GM21737 (cell line): ENCODE measurements around the gene PARD3B.

ENCODE experiments used
- ATAC-seq: cut with Tn5 transposase; IDR thresholded peaks from one replicate; pipeline ENCODE4 v1.9.1; 2021; ENCODE audit warnings: mild to moderate bottlenecking, moderate library complexity; ENCODE audit not compliant: unreplicated experiment

The PARD3B gene

DNA sequence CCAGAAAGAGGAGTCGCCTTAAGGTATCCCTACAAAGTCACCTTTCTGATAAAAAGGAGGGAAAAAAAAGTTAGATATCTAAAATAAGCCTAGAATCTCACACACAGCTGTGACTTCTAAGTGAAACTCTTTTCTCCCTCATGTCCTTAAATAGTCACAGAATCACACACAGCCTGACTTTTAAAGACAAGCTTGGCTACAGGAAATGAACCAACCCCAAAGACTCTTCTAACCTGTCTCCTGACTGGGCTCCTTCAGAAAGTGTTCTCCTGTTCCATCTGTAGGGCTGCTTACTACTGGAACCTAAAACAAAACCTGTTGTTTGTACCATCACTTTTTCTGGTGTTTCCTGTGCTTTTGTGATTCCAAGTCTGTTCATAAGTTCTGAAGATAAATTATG, 1074.3 kb downstream of the PARD3B start:
- no peak for ATAC-seq

GRCh38 chr2:205627085-205627484, 1081.8 kb downstream of the PARD3B start:
- no peak for ATAC-seq

GRCh38 chr2:205628422-205628821, 1083.1 kb downstream of the PARD3B start:
- no peak for ATAC-seq

GRCh38 chr2:205629091-205629776, 1084.0 kb downstream of the PARD3B start:
- no peak for ATAC-seq

DNA sequence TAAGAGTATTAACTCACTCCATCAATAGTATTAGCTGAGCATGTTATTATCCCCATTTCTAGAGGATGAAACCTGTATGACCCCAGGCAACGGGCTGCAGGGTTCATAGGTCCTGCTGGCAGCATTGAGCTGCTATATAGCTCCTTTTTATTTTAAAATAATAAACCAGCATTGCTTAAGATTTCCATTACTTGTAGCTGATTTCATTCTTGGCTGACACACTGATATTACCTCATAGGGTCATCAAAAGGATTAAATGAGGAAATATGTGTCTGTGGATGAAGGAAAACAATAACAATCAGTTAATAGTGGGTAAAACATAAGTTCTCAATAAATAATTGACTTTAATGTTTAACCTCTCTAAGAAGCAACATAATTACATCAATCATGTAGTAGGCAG, 1088.7 kb downstream of the PARD3B start:
- no peak for ATAC-seq

GRCh38 chr2:205636549-205637319, 1091.5 kb downstream of the PARD3B start:
- ATAC-seq, result no peak

- no peak for ATAC-seq
Measured at GRCh38 chr2:205637320-205637602, 1092.0 kb downstream of the PARD3B start.

- no peak for ATAC-seq
Measured at GRCh38 chr2:205637779-205638503, 1092.7 kb downstream of the PARD3B start.

GRCh38 chr2:205640716-205641115, 1095.4 kb downstream of the PARD3B start:
- ATAC-seq, result no peak

DNA sequence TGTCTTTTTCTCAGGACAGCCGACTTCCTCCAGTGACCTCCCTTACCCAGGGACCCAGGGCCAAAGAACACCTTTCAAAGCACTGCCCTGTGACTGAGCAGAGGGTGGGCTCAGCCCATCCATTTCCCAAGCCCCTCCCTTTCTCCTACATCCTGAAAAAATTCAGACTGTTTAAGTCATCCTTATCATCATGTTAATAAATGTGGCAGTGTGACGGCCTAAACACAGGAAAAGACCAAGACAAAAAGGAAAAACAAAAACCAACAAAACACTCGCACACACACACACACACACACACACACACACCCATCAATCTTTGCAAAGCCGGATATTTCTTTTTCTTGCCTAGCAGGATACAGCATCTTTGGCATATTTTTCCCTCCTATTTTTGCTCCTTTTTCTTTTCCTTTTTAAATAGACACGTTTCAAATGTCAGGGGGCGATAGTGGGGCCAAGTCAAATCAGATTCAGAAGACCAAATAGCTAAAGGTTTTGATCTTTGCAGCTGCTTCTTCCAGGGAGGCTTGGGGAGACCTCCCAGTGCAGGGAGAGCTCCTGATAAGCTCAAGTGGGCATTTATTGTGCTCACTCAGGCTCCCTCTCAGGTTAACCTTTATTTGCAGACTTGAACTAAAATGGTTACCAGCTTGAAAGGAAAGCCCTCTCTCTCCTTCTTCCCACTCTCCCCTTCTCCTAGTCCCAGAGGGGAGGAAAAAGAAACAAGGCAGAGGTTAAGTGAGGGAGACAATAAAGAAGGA, 1097.5 kb downstream of the PARD3B start:
- ATAC-seq, result no peak

GRCh38 chr2:205643391-205643885, 1098.2 kb downstream of the PARD3B start:
- ATAC-seq, result no peak

- ATAC-seq, result no peak
Measured at GRCh38 chr2:205644018-205644417, 1098.7 kb downstream of the PARD3B start.

GRCh38 chr2:205646680-205647079, 1101.4 kb downstream of the PARD3B start:
- peak; percentile 99 for ATAC-seq

DNA sequence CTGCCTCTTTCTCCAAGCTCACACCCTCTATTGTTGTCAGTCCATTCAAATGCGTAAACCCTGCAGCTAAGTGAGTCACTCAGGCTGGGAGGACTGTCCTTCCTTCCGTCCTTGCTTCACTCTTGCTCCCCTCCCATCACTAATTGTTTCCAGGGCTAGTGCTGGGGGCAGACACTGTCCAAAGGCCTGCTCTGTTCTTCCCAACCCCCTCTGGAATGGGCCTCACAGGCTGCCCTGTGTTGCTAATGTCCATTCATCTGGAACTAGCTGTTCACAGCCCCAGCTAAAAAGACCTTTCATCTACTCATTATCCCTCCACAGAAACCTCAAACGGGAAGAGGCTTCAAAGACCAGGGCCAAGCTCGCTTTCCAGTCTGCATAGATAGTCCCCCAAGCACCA, 1105.2 kb downstream of the PARD3B start:
- ATAC-seq, result no peak

DNA sequence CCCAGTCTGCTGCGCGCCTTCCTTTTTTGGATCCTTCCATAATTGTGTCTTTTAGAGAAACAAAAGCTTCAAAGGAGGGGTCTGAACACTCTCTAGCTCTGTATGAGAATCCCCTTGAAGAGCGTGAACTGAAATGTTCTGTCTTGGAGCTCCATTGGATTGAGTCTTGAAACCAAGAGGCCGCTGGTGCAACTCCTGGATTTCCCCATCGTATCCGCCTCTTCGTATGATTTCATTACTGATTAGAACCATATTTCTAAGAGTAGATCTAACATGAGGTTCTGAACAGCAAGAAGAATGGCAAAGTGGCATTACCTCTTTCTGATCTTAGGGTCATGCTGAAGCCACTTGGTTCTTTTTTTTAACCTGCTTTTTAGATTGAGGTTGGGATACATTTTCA, 1105.7 kb downstream of the PARD3B start:
- no peak for ATAC-seq

- ATAC-seq, result no peak
Measured at GRCh38 chr2:205651719-205652118, 1106.4 kb downstream of the PARD3B start.

DNA sequence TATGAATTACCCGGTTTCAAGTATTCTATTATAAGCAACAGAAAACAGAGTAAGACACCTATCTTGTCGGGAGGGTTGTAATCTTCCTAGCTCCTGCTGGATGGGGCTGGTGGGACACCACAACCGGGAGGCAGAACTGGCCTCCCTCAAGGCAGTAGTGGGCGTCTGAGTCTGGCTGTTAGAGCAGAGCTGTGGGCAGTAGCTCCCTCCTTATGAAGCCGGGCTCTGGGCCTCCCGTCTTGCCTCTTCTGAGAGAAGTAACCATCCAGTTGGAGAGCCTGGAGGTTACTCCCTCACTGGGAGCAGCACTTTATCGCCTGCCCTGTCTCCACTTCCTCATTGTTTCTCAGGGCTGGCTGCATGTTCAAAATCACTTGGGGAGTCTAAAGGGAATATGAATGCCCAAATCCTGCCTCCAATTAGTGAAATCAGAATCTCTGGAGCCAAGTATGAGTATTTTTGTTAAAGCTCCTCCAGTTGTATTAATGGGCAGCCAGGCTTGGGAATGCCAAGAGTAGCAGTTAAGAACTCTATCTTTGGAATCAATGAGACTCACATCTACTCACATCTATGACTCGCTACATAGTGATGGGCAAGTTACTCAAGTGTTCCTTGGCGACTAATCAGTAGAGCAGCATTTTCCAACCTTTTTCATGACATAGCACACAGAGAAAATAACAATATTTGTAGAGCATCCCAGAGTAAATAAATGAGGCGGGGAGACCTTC, 1109.8 kb downstream of the PARD3B start:
- ATAC-seq, result no peak

GRCh38 chr2:205655779-205656456, 1110.6 kb downstream of the PARD3B start:
- no peak for ATAC-seq

- ATAC-seq, result no peak
Measured at GRCh38 chr2:205656461-205656860, 1111.2 kb downstream of the PARD3B start.

GRCh38 chr2:205656941-205657340, 1111.7 kb downstream of the PARD3B start:
- no peak for ATAC-seq
